HS-27A (cell line): ENCODE results near the gene CSRP3.
"Not testable (repeated sequence)": the region's sequence is repeated elsewhere in the genome, so short reads cannot be mapped to it uniquely, and the experiment has no call there.

Source experiments
- DNase-seq: peaks from one replicate; pipeline ENCODE4 v3.0.0-alpha.2; 2012; ENCODE audit warnings: low read depth, missing footprints

CSRP3 gene

DNA sequence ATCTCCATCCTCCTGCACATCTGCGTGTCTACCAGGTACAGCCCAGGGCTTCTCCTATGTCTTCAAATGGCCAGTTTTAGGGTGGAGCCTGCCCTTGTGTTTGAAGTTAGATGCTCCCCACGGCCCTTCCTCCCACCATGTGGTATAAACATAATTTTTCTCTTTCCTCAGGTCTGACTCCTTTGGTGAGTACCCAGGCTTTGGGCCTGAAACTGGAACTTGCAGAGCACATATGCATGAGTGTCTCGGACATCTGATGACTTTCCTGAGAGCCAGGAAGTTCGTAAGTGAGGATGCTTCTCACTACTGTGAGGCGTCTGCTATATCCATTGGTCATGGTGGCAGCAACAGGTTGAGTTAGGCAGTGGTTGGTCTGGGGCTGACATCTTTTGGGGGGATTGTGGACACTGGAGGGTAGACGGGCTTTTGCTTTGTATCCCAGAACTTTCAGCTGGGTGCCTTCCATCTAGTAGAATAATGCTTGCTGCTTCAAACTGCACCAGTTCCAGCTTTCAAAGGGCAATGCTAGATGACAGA lies 16.2 kb downstream of the CSRP3 start:
- no peak for DNase-seq

DNA sequence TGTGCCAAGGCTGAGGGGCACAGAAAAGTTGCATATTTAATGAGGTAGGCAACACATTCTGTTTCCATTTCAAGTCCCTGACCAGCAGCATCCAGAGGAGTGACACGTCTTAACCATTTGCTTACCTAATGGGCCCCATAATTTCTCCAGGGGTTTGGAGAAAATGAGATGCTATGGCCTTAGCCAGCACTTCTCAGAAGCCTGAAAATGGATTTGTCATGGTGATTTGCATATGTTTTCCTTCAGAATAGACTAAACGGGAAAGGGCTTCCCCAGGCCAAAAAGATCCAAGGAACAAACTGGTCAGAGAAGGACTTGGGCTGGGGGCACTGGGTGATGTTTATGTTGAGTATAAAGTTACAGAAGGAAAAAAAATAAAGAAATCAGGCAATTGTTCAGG lies 16.7 kb downstream of the CSRP3 start:
- DNase-seq, result no peak

DNA sequence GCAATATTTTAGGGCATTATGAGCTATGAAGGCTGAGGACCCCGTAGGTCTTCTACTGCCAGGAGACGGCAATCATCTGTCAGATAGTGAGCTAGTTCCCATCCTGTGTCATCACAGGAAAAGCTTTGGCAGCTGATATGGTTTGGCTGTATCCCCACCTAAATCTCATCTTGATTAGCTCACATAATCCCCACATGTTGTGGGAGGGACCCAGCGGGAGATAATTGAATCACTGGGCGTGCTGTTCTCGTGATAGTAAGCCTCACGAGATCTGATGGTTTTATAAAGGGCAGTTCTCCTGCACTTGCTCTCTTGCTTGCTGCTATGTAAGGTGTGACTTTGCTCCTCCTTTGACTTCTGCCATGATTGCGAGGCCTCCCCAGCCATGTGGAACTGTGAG lies 18.1 kb downstream of the CSRP3 start:
- no peak for DNase-seq

DNA sequence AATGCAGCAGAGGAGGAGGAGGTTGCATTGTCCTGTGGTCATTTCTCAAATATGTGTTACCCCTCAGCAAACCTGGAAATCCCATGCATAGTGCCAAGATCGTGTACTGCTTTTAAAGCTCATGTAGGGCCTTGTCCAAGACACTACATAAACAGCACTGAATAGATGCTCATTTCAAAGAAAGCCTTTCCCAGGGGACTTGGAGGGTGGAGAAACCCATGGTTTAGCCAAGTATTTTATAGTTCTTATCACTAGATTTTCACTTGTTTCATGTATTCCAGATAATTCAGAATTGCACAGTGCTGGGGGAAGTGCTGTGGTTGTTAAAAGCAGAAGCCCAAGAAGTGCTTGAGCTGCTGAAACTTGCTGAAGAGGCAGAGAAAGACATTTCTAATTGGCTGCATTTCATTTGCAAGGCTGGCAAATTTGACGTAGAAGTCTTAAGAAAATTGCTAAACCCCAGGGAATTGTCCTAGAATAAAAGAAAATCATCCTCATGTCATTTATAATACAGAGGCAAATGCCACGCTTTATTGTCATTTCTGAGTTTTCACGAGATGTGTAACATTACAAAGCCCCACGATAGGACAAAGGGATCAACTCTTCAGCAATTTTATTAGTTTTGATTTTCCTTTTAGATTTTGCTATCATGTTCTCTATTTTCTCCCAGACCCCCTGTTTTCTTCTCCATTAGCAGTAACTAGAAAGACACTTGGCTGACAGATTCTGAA lies 20.1 kb downstream of the CSRP3 start:
- no peak for DNase-seq

DNA sequence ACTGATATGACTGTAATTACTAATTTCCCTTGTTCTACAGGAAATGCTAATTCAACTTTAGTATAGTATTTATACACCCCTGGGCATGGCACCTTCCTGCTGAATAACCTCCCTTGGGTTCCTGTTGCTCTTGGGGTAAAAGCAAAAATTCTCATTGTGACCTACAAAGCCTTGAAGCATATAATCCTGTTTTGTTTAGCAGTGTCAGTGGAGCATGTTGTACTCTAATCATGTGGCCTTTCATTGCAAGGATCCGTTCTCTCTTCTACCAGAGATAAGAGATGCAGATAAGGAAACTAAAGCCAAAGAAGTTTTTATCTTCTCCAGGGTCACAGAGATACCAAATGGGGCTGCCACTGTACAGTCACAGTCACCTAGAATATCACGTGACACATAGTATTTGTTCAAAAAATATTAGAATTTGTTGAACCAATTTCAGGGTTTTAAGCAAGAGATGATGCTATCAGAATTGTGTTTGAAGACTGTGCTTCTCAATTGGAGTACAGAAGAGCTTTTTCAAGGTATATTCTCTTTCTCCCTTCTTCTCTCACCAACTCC lies 25.1 kb downstream of the CSRP3 start:
- no peak for DNase-seq

DNA sequence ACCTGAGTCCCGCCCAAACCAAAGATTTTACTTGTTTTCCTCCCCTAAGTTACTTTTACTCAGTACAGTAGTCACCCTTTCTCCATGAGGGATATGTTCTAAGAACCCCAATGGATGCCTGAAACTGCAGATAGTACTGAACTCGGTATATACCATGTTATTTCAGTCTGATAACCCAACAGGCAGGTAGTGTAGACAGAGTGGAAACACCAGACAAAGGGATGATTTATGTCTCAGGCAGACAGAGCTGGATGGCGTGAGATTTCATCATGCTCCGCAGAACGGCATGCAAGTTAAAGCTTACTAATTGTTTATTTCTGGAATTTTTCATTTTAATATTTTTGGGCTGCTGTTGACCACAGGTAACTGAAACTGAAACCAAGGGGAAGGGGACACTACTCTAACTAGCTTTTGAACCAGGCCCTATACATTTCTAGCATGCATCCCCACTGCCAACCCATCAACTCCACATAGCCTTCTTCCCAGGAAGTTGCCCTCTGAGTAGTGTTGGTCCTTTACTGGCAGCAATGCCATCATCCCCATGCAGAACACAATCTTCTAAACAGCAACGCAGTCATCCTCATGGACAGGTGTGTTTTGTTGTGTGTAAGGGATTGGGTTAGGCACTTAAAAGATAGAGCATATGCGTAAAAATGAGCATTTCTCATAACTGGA lies 27.7 kb downstream of the CSRP3 start:
- DNase-seq, result no peak

DNA sequence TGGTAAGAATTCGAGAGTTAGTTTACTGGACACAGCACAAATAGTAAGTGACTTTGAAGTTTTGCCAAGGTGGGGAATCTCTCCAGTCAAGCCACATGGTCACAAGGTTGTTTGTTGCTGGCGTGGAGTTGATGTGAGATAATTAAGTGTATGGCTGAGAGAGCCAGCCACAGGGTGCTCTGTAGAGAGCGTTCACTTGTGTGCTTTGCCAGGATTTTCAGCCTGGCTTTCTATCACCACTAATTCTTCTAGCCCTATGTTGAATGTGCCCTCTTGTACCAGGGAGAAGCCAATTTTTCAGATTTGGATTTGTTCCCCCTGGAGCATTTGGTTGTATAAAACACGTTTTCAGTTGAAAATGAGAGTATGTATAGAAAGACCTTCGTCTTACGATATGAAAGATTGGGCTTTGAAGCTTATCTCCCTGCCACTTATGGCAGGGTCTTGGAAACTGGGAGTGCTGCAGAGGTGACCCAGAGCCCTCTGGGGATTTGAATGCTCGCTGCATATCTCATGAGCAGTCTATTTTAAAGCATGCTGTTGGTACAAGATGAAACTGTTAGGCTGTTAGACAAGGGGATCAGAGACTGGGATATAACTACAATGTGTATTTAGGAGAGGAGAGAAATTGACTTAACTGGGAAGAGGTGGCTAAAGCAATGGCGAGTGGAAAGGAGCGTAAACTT lies 28.6 kb downstream of the CSRP3 start:
- DNase-seq, result no peak

DNA sequence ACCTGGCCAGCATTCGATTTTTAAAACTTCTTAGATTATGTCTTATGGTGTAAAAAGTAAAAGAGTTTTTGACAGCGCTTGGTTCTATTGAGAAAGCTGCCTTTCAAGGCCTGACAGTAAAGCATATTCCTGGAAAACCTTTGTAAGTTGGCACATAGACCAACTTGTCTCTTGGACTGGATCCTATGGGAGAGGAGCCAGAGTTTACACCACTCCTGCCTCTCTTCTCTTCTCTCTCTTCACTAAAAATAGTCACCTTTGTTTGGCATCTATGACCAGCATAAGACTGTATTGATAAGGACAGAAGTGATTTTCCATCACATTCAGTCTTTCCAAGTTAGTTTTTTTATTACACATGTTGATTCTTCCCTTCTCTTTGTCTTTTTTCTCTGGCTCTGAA lies 33.7 kb downstream of the CSRP3 start:
- no peak for DNase-seq

DNA sequence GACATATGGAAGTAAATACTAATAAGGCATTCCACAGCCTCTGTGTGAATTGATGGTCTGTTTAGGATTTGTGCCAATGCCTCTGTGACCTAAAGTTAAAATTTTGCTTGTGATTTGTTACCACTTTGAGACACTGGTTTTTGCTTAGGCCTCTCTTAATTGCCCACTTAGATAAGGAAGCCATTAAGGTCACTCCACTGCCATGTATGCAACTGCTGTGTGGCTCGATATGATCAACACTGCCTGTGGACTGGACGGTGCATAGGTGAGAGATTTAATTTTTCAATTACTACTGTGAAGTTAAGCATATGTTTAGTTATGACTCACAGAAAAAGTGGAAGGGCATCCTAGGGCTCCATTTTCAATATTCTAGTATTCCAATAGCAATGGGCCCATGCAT lies 36.9 kb downstream of the CSRP3 start:
- DNase-seq, result no peak

DNA sequence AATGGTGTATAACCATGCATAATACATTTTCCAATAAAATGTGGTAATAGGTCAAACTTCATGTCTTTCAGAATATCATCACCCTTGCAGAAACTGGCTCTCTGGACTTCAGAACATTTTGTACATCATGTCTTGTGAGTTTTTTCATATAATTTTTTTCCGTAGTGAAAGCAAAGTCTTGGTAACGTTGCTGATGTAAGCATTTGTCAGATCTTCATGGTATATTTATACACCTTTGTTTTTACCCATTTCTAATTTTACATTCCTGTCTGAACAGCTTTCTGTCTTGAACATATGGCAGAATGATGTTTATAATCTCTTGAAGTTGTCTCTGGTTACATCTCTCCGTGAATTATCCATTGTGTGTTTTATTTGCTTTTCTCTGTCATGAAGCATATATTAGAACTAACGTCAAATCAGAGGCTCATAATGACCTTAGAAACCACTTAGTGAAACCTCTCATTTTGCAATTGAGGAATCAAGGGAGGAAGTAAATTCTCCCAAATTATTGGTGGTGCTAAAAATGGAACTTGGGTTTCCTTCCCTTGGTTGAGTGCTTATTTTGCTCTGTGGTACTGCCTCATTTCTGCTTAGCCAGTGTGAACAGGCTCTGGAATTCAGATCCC lies 37.4 kb downstream of the CSRP3 start:
- DNase-seq, result no peak

DNA sequence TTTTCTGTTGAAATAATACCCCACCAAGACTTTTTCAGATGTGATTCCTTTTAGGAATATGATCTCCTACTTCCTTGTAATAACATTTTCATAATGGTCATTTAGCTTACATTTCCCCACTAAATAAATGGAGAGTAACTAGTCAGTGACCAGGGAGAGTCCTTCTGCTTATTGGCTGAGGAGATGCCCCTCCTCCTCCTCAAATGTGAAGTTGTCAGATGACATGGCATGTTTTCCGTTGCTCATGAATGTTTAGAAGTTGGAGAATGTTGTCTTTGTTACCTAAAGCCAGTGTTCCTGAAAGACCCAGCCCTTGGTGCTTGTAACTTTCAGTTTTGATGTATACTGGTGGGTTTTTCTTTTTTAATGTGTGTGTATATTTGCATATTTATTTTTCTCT lies 38.2 kb downstream of the CSRP3 start:
- no peak for DNase-seq

DNA sequence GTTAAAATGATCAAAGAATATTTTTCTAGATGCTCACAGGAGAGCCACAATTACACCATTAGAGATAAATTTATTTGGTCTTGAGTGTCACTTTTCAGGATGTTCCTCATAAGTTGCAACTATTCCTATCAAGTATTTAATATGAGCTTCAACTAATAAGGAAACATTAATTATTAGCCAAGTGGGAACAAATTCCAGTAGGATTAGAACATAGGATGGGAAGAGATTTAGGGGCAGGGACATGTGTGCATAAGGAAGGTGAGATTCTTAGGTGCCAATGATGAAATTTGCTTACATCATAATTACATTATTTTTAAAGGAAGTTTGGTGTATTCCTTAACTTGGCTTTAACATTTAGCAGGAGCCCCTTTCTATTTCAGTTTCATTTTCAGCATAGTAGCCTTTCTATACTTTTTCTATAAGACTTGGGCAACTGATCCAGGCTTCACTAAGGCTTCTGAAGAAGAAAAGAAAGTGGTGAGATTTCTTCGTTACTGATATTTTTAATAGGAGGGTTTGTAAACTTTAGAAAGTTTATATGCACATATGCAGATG lies 38.8 kb downstream of the CSRP3 start:
- no peak for DNase-seq

DNA sequence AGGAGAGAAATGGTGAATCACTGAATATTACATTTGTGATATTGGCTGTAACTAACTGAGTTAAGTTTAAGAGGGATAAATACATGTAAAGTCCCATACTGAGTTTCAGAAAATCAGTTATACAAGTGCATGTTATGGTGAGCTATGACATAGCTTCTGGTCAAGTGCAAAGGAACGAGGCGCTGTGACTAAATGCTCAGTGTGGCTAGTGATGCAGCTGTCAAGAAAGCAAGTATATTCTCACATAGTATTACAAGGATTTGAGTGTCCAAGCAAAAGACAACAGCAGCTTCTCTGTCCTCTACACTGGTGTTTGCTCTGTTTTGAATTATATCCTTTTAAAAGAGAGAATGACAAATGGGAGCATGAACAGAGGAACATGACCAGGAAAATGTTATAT lies 40.1 kb downstream of the CSRP3 start:
- no peak for DNase-seq

DNA sequence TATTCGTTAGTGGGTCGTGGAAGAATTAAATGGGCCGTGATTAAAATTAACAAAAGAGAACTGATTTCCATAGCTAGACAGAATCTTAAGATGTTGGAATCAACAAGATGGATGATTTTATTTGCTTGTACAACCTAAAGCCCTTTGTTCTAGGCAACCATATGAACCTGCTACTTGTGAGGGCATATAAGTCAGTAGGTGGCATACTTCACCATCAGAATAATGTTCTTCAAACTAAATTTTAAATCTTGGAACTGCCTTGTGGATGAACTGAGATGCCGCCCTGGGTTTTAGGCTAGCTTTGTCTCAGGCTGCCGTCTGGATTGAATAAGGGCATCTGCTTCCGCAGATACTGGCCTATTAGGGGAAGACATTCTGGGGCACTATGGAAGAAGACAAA lies 40.9 kb downstream of the CSRP3 start:
- DNase-seq, result no peak

DNA sequence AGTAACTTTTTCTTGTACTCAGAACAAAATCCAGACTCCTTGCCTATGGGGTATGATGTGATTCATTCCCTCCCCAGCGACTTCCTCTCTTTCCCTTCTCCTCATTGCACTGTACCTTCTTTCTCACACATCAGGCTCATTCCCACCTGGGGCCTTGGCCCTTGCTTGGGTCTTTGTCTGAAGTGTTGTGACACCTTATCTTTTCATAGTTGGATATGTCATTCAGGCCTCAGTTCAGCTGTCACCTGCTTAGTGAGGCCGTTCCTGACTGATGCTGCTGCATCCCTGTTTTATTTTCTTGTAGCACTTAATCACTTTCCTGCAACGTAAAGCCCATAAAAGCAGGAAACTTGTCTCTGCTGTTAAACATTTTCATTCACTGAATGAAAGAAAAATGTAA lies 44.9 kb downstream of the CSRP3 start:
- DNase-seq, result no peak

DNA sequence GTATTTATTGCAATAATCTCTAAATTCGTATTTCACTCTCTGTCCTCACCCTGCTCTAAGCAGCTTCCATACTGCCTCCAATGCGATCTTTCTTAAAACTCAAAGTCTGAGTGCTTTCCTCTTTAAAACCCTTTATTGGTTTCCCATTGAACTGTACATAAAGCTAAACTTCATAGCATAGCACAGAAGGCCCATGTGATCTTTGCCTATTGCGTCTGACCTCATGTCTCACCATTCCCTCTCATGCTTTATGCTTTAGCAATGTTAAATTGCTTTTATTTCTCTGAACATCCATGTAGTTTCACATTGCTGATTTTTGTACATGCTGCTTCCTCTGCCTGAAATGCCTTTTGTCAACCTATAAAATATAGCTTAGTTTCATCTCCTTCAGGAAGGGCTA lies 56.5 kb downstream of the CSRP3 start:
- no peak for DNase-seq

DNA sequence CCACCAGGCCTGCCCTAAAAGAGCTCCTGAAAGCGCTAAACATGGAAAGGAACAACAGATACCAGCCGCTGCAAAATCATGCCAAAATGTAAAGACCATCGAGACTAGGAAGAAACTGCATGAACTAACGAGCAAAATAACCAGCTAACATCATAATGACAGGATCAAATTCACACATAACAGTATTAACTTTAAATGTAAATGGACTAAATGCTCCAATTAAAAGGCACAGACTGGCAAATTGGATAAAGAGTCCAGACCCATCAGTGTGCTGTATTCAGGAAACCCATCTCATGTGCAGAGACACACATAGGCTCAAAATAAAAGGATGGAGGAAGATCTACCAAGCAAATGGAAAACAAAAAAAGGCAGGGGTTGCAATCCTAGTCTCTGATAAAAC lies 64.9 kb downstream of the CSRP3 start:
- not testable (repeated sequence) for DNase-seq

DNA sequence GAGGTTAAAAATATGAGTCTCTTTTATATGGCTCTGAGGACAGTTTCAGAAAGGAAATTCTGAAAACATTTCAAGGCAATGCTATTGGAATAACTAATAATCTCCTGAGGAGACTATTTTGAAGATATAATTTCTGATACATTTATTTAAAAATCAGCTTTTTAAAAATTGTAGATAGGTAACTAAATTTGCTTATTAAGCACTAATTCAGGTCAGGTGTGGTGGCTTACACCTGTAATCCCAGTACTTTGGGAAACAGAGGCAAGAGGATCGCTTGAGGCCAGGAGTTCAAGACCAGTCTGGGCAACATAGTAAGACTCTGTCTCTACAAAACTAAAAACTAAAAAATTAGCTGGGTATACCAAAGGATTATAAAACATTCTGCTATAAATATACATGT lies 67.8 kb downstream of the CSRP3 start:
- DNase-seq, result no peak
